Neutrophil (primary cell): ENCODE results near the gene ITGA1.
A peak's percentile ranks its signal among the peaks of the same experiment; 100 is the strongest.

ENCODE experiments used
- H3K27ac ChIP-seq: fragments of 200-600 bp; sonication (generic); 2 replicates; pipeline ENCODE4 v1.5.1; 2016; ENCODE audit warnings: mild to moderate bottlenecking, moderate library complexity
- H3K27me3 ChIP-seq: fragments of 200-600 bp; sonication (generic); 2 replicates; pipeline ENCODE4 v1.6.0; 2016; ENCODE audit warnings: mild to moderate bottlenecking
- H3K36me3 ChIP-seq: fragments of 200-600 bp; sonication (generic); 2 replicates; pipeline ENCODE4 v1.5.1; 2017
- H3K4me1 ChIP-seq, 2 experiments: fragments of 200-600 bp in 1 of 2; sonication (generic) in 1 of 2; 1 replicate in 1 of 2; 2 replicates in 1 of 2; pipeline versions ENCODE4 v1.5.1 to v1.6.1; 2013 to 2016; ENCODE audit warnings: low read depth in 1 of 2, low read length in 1 of 2, mild to moderate bottlenecking in 1 of 2, moderate library complexity in 1 of 2; ENCODE audit not compliant: control insufficient read depth in 1 of 2, insufficient read depth in 1 of 2
- H3K4me3 ChIP-seq, 2 experiments: fragments of 200-600 bp in 1 of 2; sonication (generic) in 1 of 2; 1 replicate in 1 of 2; 2 replicates in 1 of 2; pipeline ENCODE4 v1.5.1; 2013 to 2016; ENCODE audit warnings: low read depth in 1 of 2, low read length in 1 of 2, mild to moderate bottlenecking in 1 of 2, moderate library complexity in 1 of 2
- H3K9me3 ChIP-seq: fragments of 200-600 bp; sonication (generic); 2 replicates; pipeline ENCODE4 v1.5.1; 2016
- CTCF ChIP-seq: fragments of 200-600 bp; sonication (generic); IDR thresholded peaks from 2 replicates; pipeline ENCODE4 v1.5.1; 2016; ENCODE audit warnings: antibody characterized with exemption

Gene ITGA1

GRCh38 chr5:52796516-52797103 lies 8.9 kb downstream of the ITGA1 start:
- Histone ChIP-seq H3K27me3 (no peaks in the 10 kb centered on the region), H3K4me3 (no peak overlapping the region), H3K27ac (no peak overlapping the region), H3K4me1 (peaks cover 27 to 35% of the 10 kb centered on the region in 2 experiments), H3K9me3 (no peaks in the 10 kb centered on the region), H3K36me3 (no peaks in the 10 kb centered on the region)
- TF ChIP-seq CTCF, result no peak

- peaks cover 50 to 58% of the 10 kb centered on the region in 2 experiments for H3K4me1 ChIP-seq
- no peaks in the 10 kb centered on the region for H3K27me3 ChIP-seq
- no peaks in the 10 kb centered on the region for H3K36me3 ChIP-seq
- no peaks in the 10 kb centered on the region for H3K9me3 ChIP-seq
- no peak for TF ChIP-seq CTCF
- peak overlapping the region; percentile 91 for H3K27ac ChIP-seq
- peak overlapping the region; percentile 80 to 88 for H3K4me3 ChIP-seq
These were observed 11.2 kb downstream of the ITGA1 start for GRCh38 chr5:52798938-52799337.

GRCh38 chr5:52799358-52799982 lies 11.8 kb downstream of the ITGA1 start:
- H3K9me3 ChIP-seq, result no peaks in the 10 kb centered on the region
- H3K27me3 ChIP-seq, result no peaks in the 10 kb centered on the region
- H3K36me3 ChIP-seq, result no peaks in the 10 kb centered on the region
- no peak for TF ChIP-seq CTCF
- peaks cover 55 to 63% of the 10 kb centered on the region in 2 experiments for H3K4me1 ChIP-seq
- H3K4me3 ChIP-seq, result peak overlapping the region; percentile 80 to 88
- peak overlapping the region; percentile 91 for H3K27ac ChIP-seq

- Histone ChIP-seq H3K4me1 (peaks cover 61 to 68% of the 10 kb centered on the region in 2 experiments), H3K9me3 (no peaks in the 10 kb centered on the region), H3K27me3 (no peaks in the 10 kb centered on the region), H3K36me3 (no peaks in the 10 kb centered on the region), H3K4me3 (peak overlapping the region; percentile 80 to 88), H3K27ac (peak overlapping the region; percentile 91)
- no peak for TF ChIP-seq CTCF
These were observed 12.3 kb downstream of the ITGA1 start for GRCh38 chr5:52799983-52800393.

DNA sequence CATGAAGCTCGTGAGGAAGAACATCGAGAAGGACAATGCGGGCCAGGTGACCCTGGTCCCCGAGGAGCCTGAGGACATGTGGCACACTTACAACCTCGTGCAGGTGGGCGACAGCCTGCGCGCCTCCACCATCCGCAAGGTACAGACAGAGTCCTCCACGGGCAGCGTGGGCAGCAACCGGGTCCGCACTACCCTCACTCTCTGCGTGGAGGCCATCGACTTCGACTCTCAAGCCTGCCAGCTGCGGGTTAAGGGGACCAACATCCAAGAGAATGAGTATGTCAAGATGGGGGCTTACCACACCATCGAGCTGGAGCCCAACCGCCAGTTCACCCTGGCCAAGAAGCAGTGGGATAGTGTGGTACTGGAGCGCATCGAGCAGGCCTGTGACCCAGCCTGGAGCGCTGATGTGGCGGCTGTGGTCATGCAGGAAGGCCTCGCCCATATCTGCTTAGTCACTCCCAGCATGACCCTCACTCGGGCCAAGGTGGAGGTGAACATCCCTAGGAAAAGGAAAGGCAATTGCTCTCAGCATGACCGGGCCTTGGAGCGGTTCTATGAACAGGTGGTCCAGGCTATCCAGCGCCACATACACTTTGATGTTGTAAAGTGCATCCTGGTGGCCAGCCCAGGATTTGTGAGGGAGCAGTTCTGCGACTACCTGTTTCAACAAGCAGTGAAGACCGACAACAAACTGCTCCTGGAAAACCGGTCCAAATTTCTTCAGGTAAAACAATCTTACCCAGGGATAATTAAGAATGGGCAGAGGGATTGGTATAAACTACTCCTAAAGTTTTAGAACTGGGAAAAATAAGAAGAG lies 12.9 kb downstream of the ITGA1 start:
- Histone ChIP-seq H3K4me3 (peak overlapping the region; percentile 80 to 88), H3K4me1 (peaks cover 67 to 75% of the 10 kb centered on the region in 2 experiments), H3K27ac (peak overlapping the region; percentile 91), H3K9me3 (no peaks in the 10 kb centered on the region), H3K36me3 (no peaks in the 10 kb centered on the region), H3K27me3 (no peaks in the 10 kb centered on the region)
- no peak for TF ChIP-seq CTCF
